ENCODE data around the gene NYAP1. TPM values are rescaled to one million over a fixed set of nuclear protein-coding genes. Genes with fewer than 3 reads are reported as not detected.
"Not testable (repeated sequence)": the region's sequence is repeated elsewhere in the genome, so short reads cannot be mapped to it uniquely, and the experiment has no call there.

The NYAP1 gene
- total RNA-seq, 1 experiment from 2014 or later = 0.23 TPM

DNA sequence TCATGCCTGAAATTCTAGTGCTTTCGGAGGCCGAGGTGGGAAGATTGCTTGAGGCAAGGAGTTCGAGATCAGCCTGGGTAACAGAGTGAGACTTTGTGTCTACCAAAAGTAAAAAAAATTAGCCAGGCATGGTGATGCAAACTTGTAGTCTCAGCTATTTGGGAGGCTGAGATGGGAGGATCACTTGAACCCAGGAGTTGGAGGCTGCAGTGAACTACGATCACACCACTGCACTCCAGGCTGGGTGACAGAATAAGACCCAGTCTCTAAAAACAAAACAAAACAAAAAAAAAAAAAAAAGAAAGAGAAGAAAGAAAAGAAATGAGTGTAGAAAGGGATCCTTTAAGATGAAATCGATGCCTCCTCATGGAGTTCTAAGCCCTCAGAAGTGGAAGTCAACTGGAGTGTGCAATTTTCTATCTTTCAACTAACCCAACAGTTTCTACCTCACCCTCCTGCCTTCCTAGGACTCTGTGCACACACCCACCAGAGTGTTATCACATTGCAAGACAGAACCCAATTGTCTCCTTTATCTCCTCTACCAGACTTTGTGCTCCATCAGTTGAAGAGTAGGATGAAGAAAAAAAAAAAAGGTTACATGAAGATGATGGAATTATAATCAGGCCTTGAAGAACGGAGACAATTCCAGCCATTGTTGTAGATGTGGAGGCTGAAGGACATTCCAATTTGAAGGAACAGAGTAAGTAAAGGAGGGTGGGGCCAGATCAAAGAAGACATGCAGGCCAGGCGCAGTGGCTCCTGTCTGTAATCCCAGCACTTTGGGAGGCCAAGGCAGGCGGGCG, 26.9 kb downstream of the NYAP1 start:
- DNase-seq (ENCODE audit: low read depth) = no peak

DNA sequence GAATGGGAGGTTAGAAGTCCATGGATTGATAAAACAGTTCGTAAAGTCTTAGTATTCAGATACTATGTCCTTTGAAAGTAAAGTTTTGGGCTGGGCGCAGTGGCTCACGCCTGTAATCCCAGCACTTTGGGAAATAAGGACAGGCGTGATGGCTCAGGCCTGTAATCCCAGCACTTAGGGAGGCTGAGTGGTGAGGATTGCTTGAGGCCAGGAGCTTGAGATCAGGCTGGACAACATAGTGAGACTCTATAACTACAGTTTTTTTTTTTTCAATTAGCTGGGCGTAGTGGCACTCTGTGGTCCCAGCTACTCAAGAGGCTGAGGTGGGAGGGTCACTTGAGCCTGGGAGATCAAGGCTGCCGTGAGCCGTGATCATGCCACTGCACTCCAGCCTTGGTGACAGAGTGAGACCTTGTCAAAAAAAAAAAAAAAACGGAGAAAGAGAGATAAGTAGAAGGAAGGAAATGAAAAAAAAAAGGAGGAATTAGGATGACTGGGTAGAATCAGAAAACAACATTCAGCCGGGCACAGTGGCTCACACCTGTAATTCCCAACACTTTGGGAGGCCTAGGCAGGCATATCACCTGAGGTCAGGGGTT, 29.6 kb downstream of the NYAP1 start:
- DNase-seq (ENCODE audit: low read depth) = no peak

DNA sequence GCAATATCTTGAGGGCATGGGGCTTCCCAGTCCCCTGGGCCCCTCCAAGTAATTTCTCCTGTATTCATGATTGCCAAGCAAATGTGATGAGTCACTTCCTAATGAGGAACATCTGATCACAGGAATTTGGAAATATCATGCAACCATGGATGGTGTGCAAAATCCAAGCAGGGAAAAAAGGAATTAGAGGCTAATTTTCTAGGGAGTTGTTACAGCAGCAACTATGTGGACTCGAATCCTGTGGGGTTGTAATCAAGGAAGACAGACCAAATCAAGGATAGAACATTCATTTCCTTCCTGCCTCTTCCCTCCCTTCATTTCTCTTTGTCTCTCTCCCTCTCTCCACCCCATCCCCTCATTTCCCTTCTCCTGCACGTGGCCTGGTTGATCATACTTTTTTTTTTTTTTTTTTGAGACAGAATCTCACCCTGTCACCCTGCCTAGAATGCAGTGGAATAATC, 31.4 kb downstream of the NYAP1 start:
- peak; percentile 79 for DNase-seq (ENCODE audit: low read depth)

DNA sequence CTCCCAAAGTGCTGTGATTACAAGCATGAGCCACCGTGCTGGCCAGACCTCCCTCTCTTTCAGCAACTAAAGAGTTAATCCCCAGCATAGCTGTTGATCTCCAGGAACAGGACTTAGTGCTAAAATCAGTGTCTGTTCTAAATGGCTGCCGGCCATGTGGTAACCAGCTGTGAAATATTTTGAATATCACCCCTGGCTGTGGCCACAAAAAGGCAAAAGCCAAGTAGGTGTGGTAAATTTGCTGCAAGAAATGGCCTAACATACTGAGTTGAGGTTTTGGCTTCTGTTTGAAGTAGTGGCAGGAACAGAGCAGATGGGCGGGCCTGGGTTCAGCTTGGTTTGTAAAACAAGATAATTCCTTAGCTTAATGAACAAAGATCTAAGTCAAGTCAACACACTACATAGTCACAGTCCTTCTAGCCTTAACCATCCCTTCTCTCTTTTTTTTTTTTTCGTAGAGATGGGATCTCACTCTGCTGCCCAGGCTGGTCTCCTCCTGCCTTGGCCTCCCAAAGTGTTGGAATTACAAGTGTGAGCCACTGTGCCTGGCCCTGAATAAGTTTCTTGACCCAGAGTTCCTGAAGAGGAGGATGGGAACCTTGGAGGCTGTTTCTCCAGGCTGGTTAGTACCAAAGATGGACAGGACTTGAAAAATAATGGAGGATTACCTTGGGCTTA, 32.5 kb downstream of the NYAP1 start:
- DNase-seq (ENCODE audit: low read depth) = peak; percentile 96

DNA sequence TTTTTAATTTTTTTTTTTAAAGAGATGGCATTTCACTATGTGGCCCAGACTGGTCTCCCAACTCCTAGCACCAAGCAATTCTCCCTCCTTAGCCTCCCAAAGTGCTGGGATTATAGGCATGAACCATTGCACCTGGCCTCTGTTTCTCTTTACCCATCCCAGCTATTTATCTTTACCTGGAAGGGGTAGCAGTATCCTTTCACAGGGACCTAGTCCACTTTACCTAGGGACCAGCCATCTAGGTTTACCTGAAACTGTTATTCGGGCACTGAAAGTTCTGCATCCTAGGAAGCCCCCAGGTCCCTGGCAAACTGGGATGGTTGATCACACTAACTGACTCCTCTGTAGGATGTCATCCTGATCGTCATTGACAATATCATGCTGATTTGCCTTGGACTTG, 33.6 kb downstream of the NYAP1 start:
- DNase-seq (ENCODE audit: low read depth) = no peak

DNA sequence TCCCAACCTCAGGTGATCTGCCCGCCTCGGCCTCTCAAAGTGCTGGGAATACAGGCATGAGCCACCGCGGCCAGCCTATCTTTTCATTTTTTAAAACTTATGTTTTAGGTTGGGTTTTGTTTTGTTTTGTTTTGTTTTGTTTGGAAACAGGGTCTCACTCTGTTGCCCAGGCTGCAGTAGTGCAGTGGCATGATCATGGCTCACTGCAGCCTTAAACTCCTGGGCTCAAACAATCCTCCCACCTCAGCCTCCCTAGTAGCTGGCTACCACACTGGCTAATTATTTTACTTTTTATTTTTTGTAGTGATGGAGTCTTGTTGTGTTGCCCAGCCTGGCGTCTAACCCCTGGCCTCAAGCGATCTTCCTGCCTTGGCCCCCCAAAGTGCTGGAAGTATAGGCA, 35.9 kb downstream of the NYAP1 start:
- no peak for DNase-seq (ENCODE audit: low read depth)

DNA sequence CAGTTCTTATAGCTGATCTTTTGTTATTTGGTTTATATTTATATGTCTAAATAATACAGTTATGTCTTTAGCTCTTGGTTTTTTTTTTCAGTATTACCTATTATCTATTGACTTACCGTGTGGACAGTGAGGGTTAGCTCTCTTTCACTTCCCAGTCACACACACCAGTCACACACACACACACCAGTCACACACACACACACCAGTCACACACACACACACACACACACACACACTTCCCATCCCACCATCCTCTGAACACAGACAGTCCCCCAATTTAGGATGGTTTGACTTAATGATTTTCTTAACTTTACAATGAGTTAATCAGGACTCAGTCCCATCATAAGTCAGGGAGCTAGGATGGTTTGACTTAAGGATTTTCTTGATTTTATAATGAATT, 36.4 kb downstream of the NYAP1 start:
- no peak for DNase-seq (ENCODE audit: low read depth)

DNA sequence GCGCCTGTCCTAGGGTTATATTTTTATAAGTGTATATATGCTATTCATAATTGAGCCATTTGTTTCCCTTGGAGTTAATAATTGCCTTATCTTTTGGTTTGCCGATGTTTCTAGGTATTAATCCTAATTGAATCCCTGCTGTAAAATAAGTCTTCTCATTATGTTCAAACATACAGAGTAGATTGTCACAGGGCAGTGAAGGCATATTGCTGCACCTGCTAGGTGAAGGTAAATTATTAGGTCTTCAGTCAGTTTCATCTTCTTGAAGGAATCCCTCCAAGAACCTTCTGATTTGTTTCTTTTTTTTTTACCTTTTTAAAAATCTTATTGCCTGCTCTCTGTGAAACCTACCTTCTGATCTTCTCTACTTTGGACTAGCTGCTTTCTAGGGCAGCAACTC, 37.3 kb downstream of the NYAP1 start:
- no peak for DNase-seq (ENCODE audit: low read depth)

DNA sequence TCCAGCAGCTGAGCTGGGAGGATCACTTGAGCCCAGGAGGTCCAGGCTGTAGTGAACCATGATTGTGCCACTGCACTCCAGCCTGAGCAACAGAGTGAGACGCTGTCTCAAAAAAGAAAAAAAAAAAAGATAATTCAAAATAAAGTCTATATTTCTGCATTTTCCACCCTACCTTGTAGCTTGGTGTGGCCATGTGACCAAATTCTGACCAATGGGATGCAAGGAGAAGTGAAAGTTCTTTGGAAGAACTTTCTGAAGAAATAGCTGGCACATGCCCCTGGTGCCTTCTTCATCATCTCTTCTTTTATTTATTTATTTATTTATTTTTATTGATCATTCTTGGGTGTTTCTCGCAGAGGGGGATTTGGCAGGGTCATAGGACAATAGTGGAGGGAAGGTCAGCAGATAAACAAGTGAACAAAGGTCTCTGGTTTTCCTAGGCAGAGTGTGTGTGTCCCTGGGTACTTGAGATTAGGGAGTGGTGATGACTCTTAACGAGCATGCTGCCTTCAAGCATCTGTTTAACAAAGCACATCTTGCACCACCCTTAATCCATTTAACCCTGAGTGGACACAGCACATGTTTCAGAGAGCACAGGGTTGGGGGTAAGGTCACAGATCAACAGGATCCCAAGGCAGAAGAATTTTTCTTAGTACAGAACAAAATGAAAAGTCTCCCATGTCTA, 38.3 kb downstream of the NYAP1 start:
- DNase-seq (ENCODE audit: low read depth) = not testable (repeated sequence)

DNA sequence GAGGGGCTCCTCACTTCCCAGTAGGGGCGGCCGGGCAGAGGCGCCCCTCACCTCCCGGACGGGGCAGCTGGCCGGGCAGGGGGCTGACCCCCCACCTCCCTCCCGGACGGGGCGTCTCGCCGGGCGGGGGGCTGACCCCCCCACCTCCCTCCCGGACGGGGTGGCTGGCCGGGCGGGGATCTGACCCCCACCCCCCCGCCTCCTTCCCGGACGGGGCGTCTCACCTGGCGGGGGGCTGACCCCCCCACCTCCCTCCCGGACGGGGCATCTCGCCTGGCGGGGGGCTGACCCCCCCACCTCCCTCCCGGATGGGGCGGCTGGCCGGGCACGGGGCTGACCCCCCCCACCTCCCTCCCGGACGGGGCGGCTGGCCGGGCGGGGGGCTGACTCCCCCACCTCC, 39.5 kb downstream of the NYAP1 start:
- not testable (repeated sequence) for DNase-seq (ENCODE audit: low read depth)

DNA sequence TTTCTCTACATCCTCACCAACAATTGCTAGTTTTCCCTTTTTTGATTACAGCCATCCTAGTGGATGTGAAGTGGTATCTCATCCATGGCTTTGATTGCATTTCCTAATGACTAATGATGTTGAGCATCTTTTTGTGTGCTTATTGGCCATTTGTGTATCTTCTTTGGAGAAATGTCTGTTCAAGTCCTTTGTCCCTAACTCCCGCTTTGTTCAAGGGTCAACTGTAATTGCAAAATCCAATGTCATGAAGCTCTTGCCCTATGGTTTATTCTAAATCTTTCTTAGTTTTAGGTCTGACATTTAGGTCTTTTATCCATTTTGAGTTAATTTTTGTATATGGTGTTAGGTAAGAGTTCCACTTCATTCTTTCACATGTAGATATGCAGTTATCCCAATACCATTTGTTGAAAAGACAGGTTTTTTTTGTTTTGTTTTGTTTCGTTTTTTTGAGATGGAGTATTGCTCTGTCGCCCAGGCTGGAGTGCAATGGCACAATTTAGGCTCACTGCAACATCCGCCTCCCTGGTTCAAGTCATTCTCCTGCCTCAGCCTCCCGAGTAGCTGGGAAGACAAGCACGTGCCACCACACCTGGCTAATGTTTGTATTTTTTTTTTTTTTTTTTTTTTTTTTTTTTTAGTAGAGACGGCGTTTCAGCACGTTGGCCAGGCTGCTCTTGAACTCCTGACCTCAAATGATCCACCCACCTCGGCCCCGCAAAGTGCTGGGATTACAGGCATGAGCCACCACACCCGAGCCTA, 44.6 kb downstream of the NYAP1 start:
- DNase-seq (ENCODE audit: low read depth) = not testable (repeated sequence)

DNA sequence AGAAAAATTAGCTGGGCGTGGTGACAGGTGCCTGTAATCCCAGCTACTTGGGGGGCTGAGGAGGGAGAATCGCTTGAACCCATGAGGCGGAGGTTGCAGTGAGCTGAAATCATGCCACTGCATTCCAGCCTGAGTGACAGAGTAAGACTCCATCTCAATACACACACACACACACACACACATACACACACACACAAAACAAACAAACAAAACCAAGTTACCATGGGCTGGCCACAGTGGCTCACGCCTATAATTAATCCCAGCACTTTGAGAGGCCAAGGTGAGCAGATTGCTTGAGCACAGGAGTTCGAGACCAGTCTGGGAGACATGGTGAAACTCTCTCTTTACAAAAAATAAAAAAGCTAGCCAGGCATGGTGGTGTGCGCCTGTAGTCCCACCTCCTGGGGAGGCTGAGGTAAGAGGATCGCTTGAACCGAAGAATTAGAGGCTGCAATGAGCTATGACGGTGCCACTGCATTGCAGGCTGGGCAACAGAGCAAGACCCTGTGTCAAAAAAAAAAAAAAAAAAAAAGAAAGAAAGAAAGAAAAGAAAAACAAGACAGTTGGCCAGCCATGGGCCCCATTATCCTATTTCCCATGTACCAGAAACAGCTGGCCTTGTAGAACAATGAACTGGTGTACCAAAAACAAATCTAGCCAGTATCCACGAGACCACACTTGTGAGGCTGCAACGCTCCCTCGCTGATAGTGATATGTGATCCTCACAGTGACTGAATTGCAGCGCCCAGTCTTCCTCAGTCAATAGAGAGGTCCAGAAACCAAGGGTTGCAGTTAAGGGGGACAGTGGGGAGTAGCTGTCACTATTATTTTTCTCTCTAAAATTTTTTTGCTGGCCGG, 48.7 kb downstream of the NYAP1 start:
- no peak for DNase-seq (ENCODE audit: low read depth)

DNA sequence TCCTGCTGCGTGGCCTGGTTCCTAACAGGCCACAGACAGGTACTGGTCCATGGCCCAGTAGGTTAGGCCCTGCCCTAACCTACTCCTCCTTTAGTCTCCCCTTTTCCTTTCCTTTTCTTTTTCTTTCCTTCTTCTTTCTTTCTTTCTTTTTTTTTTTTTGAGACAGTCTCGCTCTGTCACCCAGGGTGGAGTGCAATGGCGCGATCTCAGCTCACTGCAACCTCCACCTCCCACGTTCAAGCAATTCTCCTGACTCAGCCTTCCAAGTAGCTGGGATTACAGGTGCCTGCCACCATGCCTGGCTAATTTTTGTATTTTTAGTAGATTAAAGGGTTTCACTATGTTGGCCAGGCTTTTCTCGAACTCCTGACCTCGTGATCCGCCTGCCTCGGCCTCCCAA, 52.3 kb downstream of the NYAP1 start:
- DNase-seq (ENCODE audit: low read depth) = not testable (repeated sequence)

DNA sequence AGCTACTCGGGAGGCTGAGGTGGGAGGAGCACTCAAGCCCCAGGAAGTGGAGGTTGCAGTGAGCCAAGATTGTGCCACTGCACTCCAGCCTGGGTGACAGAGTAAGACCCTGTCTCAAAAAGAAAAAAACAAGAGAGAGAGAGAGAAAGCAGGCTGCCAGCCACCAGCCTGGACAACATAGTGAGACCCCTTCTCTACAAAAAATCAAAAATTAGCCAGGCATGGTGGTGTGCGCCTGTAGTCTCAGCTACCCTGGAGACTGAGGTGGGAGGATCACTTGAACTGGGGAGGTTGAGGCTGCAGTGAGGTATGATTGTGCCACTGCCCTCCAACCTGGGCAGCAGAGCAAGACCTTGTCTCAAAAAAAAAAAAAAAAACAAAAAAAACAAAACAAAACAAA, 53.0 kb downstream of the NYAP1 start:
- not testable (repeated sequence) for DNase-seq (ENCODE audit: low read depth)

DNA sequence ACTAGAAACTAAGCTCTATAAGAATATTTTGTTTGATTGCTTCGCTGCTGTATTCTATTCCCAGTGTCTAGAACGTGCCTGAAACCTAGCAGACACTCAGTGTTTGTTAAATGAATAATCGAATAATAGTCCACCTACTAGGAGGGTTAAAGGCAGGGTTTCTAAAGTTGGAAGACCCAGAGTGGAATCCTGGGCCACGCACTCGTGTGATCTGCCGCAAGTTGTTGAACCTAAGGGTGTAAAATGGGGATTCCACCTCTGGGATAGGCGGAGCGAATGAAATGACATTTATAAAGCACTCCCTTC, 54.6 kb downstream of the NYAP1 start:
- DNase-seq (ENCODE audit: low read depth) = no peak

DNA sequence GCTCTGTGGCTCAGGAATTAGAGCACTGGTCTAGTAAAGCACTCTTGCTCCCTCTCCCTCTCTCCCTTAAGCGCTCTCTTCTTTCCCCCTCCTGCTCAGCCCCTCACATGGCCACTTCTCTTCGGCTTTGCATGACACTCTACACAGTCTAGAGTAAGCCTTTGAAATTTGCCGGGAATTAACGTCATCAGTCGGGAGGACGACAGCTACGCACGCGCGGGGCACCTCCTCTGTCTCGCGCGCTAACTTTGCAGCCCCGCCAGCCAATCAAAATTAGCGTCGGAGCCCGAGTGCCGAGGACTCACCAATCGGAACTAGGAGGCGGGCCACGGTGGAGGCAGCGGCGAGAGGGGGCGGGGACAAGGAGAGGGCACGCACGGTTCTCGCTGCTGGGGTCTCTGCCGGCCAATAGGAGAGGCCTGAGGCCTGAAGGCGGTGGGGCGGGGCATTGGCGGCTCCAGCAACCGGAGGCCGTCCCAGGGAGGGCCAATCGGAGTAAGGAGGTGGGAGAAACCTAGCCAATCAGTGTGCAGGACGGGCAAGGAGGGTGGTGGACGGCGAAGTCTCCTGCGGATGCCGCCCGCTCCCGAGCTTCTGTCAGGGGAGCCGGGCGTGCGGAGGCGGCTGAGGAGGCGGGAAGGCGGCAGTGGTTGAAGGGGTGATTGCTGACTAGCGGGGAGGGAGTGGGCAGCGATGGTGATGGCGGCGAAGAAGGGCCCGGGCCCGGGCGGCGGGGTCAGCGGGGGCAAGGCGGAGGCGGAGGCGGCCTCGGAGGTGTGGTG, 55.1 kb downstream of the NYAP1 start, which contains the start of gene AGFG2:
AGFG2 (plus strand) TSS at position 550 of the 782 bp plus-strand sequence; CDS start at position 694, 144 bp downstream.
- DNase-seq (ENCODE audit: low read depth) = peak; percentile 100

DNA sequence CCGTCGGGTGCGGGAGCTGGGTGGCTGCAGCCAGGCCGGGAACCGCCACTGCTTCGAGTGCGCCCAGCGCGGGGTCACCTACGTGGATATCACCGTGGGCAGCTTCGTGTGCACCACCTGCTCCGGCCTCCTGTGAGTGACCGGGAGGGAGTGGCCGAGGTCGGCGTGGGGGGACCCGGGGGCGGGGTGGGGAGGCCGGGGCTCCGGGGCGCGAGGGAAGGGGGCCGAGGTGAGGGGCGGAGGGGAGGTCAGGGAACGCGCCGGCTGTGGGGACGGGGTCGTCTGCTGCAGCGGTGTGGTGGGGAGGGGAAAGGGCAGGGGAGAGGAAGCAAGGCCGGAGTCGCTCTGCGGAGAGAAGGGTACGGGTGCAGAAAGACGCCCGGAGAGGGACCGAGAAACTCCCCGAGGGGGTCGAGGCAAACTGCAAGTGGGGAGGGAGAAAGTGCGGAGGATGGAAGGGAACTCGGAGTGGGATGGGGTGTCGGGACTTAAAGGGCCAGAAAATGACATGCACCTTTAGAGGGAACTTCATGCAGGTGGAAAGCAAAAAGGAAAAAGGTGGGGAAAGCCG, 55.8 kb downstream of the NYAP1 start:
- DNase-seq (ENCODE audit: low read depth) = no peak

DNA sequence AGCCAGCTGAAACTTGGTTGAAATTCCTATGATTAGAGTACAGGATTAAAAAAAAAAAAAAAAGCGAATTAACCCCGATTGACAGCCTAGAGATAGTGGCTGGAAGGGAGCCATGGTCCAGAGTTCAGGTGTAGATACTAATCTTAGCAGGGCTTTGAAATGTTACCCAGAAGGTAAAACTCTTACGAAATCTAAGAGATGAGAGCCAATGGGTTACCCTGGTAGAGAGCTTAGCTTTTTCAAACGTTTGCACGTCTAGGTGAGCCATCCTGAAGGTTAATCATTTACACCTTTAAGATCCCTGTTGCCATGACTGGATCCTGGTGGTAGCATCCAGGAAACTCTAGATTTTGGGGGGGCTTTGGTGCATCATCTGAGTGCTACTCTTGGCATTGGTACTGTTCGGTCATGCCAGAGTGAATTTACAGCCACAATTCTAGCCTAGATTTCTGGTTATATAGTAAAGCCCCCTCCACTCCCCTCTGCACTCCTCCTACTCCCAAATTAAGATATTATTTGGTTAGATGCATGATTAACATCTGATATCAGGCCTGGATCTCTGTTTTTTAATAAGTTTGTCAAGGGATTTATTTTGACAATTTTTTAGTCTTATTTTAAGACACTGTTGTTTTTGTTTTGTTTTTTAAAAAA, 56.5 kb downstream of the NYAP1 start:
- DNase-seq (ENCODE audit: low read depth) = no peak

DNA sequence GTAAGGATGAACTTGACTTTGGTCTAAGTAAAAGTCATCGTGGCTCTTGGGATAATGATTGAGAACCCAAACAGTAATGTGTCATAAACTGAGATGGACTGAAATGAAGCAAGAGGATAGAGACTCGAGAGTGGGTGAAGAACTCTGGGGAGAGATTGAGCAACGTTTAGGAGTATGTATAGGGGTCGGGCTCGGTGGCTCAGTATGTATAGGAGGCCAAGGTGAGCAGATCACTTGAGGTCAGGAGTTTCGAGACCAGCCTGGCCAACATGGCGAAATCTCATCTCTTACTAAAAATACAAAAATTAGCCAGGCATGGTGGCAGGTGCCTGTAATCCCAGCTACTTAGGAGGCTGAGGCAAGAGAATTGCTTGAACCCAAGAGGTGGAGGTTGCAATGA, 57.6 kb downstream of the NYAP1 start:
- not testable (repeated sequence) for DNase-seq (ENCODE audit: low read depth)
